HEK293 (cell line): ENCODE results near the gene DXO.
A peak's percentile ranks its signal among the peaks of the same experiment; 100 is the strongest.

Experiments
- CTCF ChIA-PET: fragments of 350-600 bp; formaldehyde crosslinking; extraction: SDS; loops from one replicate; lab custom pipeline; 2021; ENCODE audit warnings: antibody characterized with exemption; lab: Yijun Ruan, JAX
- POLR2A ChIA-PET: fragments of 300-600 bp; formaldehyde crosslinking; extraction: SDS; loops from one replicate; lab custom pipeline; 2020; ENCODE audit warnings: antibody characterized with exemption, inconsistent platforms; lab: Yijun Ruan, JAX
- H3K27ac ChIP-seq: fragments of 200-500 bp; sonication (Bioruptor generic); 2 replicates; pipeline ENCODE4 v1.5.1; 2014; ENCODE audit warnings: low read depth, low read length, control low read depth, inconsistent platforms; ENCODE audit errors: extremely low read depth
- H3K36me3 ChIP-seq, 2 experiments: fragments of 200-500 bp in 1 of 2; sonication (Bioruptor generic) in 1 of 2; 1 replicate in 1 of 2; 2 replicates in 1 of 2; pipeline ENCODE4 v1.5.1; 2014 to 2017; ENCODE audit warnings: inconsistent platforms in 2 of 2, low read length in 2 of 2; ENCODE audit not compliant: control insufficient read depth in 2 of 2, insufficient read depth in 1 of 2
- H3K4me1 ChIP-seq: fragments of 200-500 bp; sonication (Bioruptor generic); 2 replicates; pipeline ENCODE4 v1.5.1; 2014; ENCODE audit warnings: mild to moderate bottlenecking, low read length, inconsistent platforms; ENCODE audit not compliant: control insufficient read depth, insufficient read depth
- H3K4me3 ChIP-seq: 2 replicates; pipeline ENCODE4 v1.5.1; 2011; ENCODE audit warnings: low read depth, mild to moderate bottlenecking, control low read depth, low read length, moderate library complexity
- H3K9me3 ChIP-seq: fragments of 200-500 bp; sonication (Bioruptor generic); 2 replicates; pipeline ENCODE4 v1.5.1; 2014; ENCODE audit warnings: low read depth, low read length, inconsistent platforms; ENCODE audit not compliant: control insufficient read depth, insufficient read depth
- BCL6B ChIP-seq: fragments of 450-650 bp; formaldehyde crosslinking; IDR thresholded peaks from 2 replicates; pipeline ENCODE4 v1.5.1; 2017; ENCODE audit warnings: missing biosample characterization, missing genetic modification characterization
- EGR2 ChIP-seq: fragments of 450-650 bp; formaldehyde crosslinking; IDR thresholded peaks from 2 replicates; pipeline ENCODE4 v1.5.1; 2016; ENCODE audit warnings: low read depth, missing biosample characterization, missing genetic modification characterization
- FEZF1 ChIP-seq: fragments of 450-650 bp; formaldehyde crosslinking; IDR thresholded peaks from 2 replicates; pipeline ENCODE4 v1.5.1; 2016; ENCODE audit warnings: missing biosample characterization, missing genetic modification characterization
- GLI2 ChIP-seq: fragments of 450-650 bp; formaldehyde crosslinking; IDR thresholded peaks from 2 replicates; pipeline ENCODE4; 2017; ENCODE audit warnings: missing biosample characterization, missing genetic modification characterization, low read depth, borderline replicate concordance
- HOXC10 ChIP-seq: sonication (generic); formaldehyde crosslinking; IDR thresholded peaks from 2 replicates; pipeline ENCODE4 v1.8.1; 2023; ENCODE audit warnings: mild to moderate bottlenecking, missing genetic modification reagents
- HOXD13 ChIP-seq: sonication (generic); formaldehyde crosslinking; IDR thresholded peaks from 2 replicates; pipeline ENCODE4 v1.8.0; 2022; ENCODE audit warnings: missing genetic modification reagents, borderline replicate concordance
- PRDM1 ChIP-seq: fragments of 450-650 bp; formaldehyde crosslinking; IDR thresholded peaks from 2 replicates; pipeline ENCODE4; 2016; ENCODE audit warnings: missing biosample characterization, missing genetic modification characterization
- SP3 ChIP-seq: fragments of 450-650 bp; formaldehyde crosslinking; IDR thresholded peaks from 2 replicates; pipeline ENCODE4 v1.5.1; 2016; ENCODE audit warnings: missing biosample characterization, missing genetic modification characterization
- ZBTB10 ChIP-seq: fragments of 450-650 bp; formaldehyde crosslinking; IDR thresholded peaks from 2 replicates; pipeline ENCODE4 v1.5.1; 2016; ENCODE audit warnings: missing biosample characterization, missing genetic modification characterization
- ZNF112 ChIP-seq: fragments of 450-650 bp; formaldehyde crosslinking; IDR thresholded peaks from 2 replicates; pipeline ENCODE4 v1.5.0; 2017; ENCODE audit warnings: missing biosample characterization, missing genetic modification characterization
- ZNF274 ChIP-seq, 2 experiments: fragments of 200-500 bp in 1 of 2; fragments of 450-650 bp in 1 of 2; sonication (Bioruptor generic) in 1 of 2; formaldehyde crosslinking in 1 of 2; IDR thresholded peaks; 2 replicates each; pipeline versions ENCODE4 v1.5.1 to v1.6.1; 2014 to 2016; ENCODE audit warnings: borderline replicate concordance in 1 of 2, inconsistent platforms in 1 of 2, low read length in 1 of 2, missing biosample characterization in 1 of 2, missing genetic modification characterization in 1 of 2
- ZNF302 ChIP-seq: fragments of 450-650 bp; formaldehyde crosslinking; IDR thresholded peaks from 2 replicates; pipeline ENCODE4 v1.5.1; 2016; ENCODE audit warnings: missing biosample characterization, missing genetic modification characterization, low read depth
- ZNF350 ChIP-seq: fragments of 450-650 bp; formaldehyde crosslinking; IDR thresholded peaks from 2 replicates; pipeline ENCODE4 v1.5.0; 2017; ENCODE audit warnings: missing biosample characterization, mild to moderate bottlenecking, missing genetic modification characterization
- ZNF37A ChIP-seq: fragments of 450-650 bp; IDR thresholded peaks from 2 replicates; pipeline ENCODE4 v1.5.1; 2018; ENCODE audit warnings: missing biosample characterization, missing genetic modification characterization
- ZNF426 ChIP-seq: fragments of 450-650 bp; formaldehyde crosslinking; IDR thresholded peaks from 2 replicates; pipeline ENCODE4 v1.5.1; 2017; ENCODE audit warnings: missing biosample characterization, missing genetic modification characterization, mild to moderate bottlenecking, inconsistent platforms, moderate library complexity
- ZNF473 ChIP-seq: fragments of 450-650 bp; formaldehyde crosslinking; IDR thresholded peaks from 2 replicates; pipeline ENCODE4 v1.5.1; 2017; ENCODE audit warnings: missing biosample characterization, missing genetic modification characterization
- ZNF548 ChIP-seq: fragments of 450-650 bp; formaldehyde crosslinking; IDR thresholded peaks from 2 replicates; pipeline ENCODE4 v1.5.1; 2016; ENCODE audit warnings: missing biosample characterization, missing genetic modification characterization
- ZNF600 ChIP-seq: fragments of 450-650 bp; formaldehyde crosslinking; IDR thresholded peaks from 2 replicates; pipeline ENCODE4 v1.5.1; 2016; ENCODE audit warnings: missing biosample characterization, missing genetic modification characterization
- ZNF639 ChIP-seq: fragments of 450-650 bp; formaldehyde crosslinking; IDR thresholded peaks from 2 replicates; pipeline ENCODE4 v1.5.1; 2016; ENCODE audit warnings: missing biosample characterization, missing genetic modification characterization
- ZNF654 ChIP-seq: fragments of 450-650 bp; formaldehyde crosslinking; IDR thresholded peaks from 2 replicates; pipeline ENCODE4 v1.5.1; 2016; ENCODE audit warnings: low read depth, missing biosample characterization, missing genetic modification characterization
- ZNF701 ChIP-seq: fragments of 450-650 bp; formaldehyde crosslinking; IDR thresholded peaks from 2 replicates; pipeline ENCODE4 v1.5.1; 2016; ENCODE audit warnings: missing biosample characterization, missing genetic modification characterization
- ZNF843 ChIP-seq: fragments of 450-650 bp; formaldehyde crosslinking; IDR thresholded peaks from 2 replicates; pipeline ENCODE4 v1.5.1; 2016; ENCODE audit warnings: missing biosample characterization, missing genetic modification characterization
- ZXDB ChIP-seq: fragments of 450-650 bp; formaldehyde crosslinking; IDR thresholded peaks from 2 replicates; pipeline ENCODE4 v1.5.1; 2016; ENCODE audit warnings: missing biosample characterization, missing genetic modification characterization
- TF ChIP-seq, protein P1 (sequence below): fragments of 450-650 bp; formaldehyde crosslinking; conservative IDR thresholded peaks from 2 replicates; pipeline ENCODE4 v1.5.1; 2016; ENCODE audit warnings: low read depth, missing biosample characterization, missing genetic modification characterization
- TF ChIP-seq, protein P2 (sequence below): fragments of 450-650 bp; formaldehyde crosslinking; IDR thresholded peaks from 2 replicates; pipeline ENCODE4 v1.5.1; 2017; ENCODE audit warnings: missing biosample characterization, missing genetic modification characterization
- TF ChIP-seq, protein P3 (sequence below): fragments of 450-650 bp; formaldehyde crosslinking; IDR thresholded peaks from 2 replicates; pipeline ENCODE4 v1.5.1; 2016; ENCODE audit warnings: missing biosample characterization, missing genetic modification characterization

The DXO gene

GRCh38 chr6:31970604-31971271 lies 1.2 kb downstream of the DXO start:
- CTCF ChIA-PET: interaction anchor here (0.7 to 2.1 kb wide), 4 partner anchors 10 to 180 kb away, joined by 3 to 10 read pairs (median 4); partner anchors contain the start of genes NELFE and SKIC2
- POLR2A ChIA-PET: interaction anchor here (0.6 to 4.6 kb wide), 12 partner anchors 9 to 310 kb away, joined by 3 to 64 read pairs (median 6); partner anchors contain the start of genes C6orf47, CLIC1, EHMT2 and GPANK1
- Histone ChIP-seq H3K9me3 (no peaks in the 10 kb centered on the region), H3K4me1 (peaks cover 5% of the 10 kb centered on the region), H3K4me3 (peak overlapping the region; percentile 83), H3K36me3 (peaks cover 8 to 57% of the 10 kb centered on the region in 2 experiments; a peak in 2 of 3 replicates), H3K27ac (peak overlapping the region; percentile 74)
- TF ChIP-seq, protein P1, sequence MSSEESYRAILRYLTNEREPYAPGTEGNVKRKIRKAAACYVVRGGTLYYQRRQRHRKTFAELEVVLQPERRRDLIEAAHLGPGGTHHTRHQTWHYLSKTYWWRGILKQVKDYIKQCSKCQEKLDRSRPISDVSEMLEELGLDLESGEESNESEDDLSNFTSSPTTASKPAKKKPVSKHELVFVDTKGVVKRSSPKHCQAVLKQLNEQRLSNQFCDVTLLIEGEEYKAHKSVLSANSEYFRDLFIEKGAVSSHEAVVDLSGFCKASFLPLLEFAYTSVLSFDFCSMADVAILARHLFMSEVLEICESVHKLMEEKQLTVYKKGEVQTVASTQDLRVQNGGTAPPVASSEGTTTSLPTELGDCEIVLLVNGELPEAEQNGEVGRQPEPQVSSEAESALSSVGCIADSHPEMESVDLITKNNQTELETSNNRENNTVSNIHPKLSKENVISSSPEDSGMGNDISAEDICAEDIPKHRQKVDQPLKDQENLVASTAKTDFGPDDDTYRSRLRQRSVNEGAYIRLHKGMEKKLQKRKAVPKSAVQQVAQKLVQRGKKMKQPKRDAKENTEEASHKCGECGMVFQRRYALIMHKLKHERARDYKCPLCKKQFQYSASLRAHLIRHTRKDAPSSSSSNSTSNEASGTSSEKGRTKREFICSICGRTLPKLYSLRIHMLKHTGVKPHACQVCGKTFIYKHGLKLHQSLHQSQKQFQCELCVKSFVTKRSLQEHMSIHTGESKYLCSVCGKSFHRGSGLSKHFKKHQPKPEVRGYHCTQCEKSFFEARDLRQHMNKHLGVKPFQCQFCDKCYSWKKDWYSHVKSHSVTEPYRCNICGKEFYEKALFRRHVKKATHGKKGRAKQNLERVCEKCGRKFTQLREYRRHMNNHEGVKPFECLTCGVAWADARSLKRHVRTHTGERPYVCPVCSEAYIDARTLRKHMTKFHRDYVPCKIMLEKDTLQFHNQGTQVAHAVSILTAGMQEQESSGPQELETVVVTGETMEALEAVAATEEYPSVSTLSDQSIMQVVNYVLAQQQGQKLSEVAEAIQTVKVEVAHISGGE (tag by site-specific recombination): no peak
- TF ChIP-seq ZBTB10 (no peak), ZNF473 (tag by site-specific recombination) (no peak), ZNF548 (tag by site-specific recombination) (no peak), FEZF1 (tag by site-specific recombination) (no peak), GLI2 (tag by site-specific recombination) (no peak), ZNF701 (tag by site-specific recombination) (no peak), ZNF274 (IDR thresholded peaks at IDR 0.05; ENCODE audit: low read length) (no peak), ZNF274 (tag by site-specific recombination; IDR thresholded peaks at IDR 0.05; ENCODE audit: borderline replicate concordance) (no peak), HOXD13 (no peak), HOXC10 (CRISPR knock-in tag) (no peak; the same call in 1 of the 2 replicates), ZNF112 (tag by site-specific recombination) (no peak), SP3 (tag by site-specific recombination) (no peak), ZNF302 (tag by site-specific recombination) (no peak), ZNF350 (tag by site-specific recombination) (no peak), ZXDB (tag by site-specific recombination) (no peak), ZNF654 (tag by site-specific recombination) (no peak), ZNF843 (no peak), ZNF639 (tag by site-specific recombination) (no peak), ZNF426 (tag by site-specific recombination) (no peak), BCL6B (tag by site-specific recombination) (no peak), PRDM1 (tag by site-specific recombination) (no peak), ZNF37A (tag by site-specific recombination) (no peak), EGR2 (tag by site-specific recombination) (no peak), ZNF600 (tag by site-specific recombination) (no peak)
- TF ChIP-seq, protein P2, sequence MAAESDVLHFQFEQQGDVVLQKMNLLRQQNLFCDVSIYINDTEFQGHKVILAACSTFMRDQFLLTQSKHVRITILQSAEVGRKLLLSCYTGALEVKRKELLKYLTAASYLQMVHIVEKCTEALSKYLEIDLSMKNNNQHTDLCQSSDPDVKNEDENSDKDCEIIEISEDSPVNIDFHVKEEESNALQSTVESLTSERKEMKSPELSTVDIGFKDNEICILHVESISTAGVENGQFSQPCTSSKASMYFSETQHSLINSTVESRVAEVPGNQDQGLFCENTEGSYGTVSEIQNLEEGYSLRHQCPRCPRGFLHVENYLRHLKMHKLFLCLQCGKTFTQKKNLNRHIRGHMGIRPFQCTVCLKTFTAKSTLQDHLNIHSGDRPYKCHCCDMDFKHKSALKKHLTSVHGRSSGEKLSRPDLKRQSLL (tag by site-specific recombination): no peak
- TF ChIP-seq, protein P3, sequence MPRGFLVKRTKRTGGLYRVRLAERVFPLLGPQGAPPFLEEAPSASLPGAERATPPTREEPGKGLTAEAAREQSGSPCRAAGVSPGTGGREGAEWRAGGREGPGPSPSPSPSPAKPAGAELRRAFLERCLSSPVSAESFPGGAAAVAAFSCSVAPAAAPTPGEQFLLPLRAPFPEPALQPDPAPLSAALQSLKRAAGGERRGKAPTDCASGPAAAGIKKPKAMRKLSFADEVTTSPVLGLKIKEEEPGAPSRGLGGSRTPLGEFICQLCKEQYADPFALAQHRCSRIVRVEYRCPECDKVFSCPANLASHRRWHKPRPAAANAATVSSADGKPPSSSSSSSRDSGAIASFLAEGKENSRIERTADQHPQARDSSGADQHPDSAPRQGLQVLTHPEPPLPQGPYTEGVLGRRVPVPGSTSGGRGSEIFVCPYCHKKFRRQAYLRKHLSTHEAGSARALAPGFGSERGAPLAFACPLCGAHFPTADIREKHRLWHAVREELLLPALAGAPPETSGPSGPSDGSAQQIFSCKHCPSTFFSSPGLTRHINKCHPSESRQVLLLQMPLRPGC (tag by site-specific recombination): no peak
